ENCODE measurements around the gene STAC3.

The STAC3 gene

DNA sequence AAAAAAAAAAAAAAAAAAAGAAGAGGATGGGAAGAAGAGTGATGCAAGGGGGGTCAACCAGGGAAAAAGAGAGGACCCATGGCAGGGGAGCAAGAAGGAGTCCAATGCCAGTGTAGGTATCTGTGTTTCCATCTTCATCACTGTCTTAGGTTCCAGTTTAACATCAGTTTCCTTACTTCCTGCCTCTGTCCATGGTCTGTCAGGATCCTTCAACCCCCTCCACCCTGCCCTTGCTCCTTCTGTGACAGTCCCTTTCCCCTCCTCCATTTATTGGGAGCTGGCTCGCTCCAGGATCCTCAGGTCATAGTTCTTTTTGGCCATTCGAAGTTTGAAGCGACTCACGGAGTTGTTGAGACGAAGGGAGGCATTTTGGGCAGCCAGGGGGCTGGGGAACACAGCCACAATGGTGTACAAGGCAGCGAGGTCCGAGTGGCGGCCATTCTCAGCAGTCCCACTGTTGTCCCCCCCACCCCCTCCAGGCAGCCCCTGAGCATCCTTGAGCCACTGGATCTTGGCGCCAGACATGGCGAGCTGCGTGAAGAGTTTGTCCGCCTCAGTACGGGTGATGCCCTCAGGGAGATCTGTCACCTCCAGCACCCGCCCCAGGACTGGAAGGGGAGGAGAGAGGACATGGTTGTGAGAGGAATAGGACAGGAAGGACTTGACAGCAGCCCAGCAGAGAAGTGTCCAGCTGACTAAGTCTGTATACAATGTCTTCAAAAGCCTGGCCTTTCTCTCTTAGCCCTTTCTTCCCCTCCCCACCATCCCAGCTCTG is 3.7 kb upstream of the STAC3 start:
- DNase-seq, result no peak

DNA sequence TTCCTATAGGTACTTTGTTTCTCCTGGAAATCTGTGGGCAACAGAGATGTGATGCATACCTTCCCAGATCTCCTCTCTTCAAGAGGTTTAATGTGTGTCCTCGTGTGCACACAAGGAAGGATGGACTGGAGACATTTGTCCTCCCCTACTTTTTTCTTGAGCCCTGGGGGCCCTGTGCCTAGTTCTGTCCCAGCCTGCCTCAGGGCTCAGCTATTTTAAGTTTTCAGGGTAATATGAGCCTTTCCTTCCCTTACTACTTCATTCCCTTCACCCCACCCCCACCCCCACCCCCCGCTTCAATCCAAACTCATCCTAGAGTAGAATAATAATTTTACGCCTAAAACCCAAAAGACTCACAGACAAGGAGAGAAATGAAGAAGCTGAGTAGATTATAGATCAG is 446 bp downstream of the STAC3 start:
- DNase-seq, result no peak

DNA sequence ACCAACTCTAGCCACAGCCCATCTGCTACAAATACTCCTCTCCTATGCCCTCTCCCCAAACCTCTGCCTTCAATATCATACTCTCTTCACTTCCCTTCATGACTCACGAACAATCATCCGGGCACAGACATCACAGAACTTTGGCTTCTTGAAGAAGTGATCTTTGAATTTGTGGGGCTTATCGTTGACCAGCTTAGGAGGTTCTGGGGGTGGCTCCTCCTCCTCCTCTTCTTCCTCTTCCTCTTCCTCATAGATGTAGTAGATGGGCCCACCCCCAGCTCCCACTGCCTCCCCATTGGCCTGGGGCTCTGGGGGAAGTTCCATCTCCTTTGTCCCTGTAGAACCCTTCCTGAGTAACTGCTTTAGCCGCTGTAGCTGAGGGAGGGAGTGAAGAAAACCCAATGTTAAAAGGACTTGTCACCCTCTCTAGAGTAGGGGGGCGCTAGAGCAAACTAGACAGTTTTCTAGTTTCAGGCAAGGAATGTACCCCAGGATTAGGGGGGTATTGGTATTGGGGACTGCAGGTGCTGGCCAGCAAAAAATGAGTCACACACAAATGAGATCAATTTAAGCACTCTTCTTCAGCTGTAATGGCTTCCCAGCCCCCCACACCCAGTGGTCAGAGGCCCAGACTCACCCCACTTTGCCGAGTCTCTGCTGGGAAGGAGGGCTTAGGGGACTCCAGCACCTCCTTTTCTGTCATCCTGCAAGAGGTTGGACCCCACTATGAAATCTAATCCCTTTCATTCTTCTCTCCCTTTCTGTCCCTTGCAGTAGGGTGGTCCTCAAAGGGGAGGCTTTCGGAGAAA is 1.8 kb downstream of the STAC3 start:
- DNase-seq, result no peak

DNA sequence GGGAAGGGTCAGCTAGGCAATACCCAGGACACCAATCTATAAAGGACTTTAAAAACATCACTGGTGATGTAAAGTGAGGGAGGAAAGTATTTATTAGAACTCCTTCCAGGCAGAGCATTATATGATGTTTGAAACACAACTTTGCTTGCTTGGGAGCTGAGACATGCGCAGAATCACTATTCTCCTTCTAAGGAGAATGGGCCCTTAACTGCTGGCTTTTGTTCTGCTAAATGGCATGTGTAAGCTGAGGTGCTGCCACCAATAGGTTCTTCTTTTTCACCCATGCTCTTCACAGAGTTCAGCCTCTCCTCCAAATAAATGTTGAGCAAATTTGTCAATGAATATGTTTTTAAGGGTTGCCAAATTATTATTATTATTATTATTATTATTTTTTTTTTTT is 3.9 kb downstream of the STAC3 start:
- DNase-seq, result no peak

DNA sequence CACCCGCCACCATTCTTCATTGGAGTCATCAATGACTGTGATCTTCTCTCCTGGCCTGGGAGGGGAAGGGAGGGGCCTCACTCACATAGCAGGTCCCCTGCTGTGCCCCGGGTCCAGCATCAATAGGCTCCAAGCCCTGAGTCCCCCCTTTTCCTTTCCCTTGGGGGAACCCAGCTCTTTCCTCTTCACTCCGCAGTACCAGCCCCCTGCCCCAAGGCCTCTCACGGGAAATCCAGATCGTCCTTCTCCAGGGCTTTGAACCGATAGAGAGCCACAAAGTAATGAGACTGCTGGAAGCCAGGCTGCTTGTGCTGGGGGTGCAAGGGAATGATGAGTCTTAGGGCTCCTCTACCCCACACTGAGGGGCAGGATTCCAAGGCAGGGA is 6.7 kb downstream of the STAC3 start:
- DNase-seq, result no peak

DNA sequence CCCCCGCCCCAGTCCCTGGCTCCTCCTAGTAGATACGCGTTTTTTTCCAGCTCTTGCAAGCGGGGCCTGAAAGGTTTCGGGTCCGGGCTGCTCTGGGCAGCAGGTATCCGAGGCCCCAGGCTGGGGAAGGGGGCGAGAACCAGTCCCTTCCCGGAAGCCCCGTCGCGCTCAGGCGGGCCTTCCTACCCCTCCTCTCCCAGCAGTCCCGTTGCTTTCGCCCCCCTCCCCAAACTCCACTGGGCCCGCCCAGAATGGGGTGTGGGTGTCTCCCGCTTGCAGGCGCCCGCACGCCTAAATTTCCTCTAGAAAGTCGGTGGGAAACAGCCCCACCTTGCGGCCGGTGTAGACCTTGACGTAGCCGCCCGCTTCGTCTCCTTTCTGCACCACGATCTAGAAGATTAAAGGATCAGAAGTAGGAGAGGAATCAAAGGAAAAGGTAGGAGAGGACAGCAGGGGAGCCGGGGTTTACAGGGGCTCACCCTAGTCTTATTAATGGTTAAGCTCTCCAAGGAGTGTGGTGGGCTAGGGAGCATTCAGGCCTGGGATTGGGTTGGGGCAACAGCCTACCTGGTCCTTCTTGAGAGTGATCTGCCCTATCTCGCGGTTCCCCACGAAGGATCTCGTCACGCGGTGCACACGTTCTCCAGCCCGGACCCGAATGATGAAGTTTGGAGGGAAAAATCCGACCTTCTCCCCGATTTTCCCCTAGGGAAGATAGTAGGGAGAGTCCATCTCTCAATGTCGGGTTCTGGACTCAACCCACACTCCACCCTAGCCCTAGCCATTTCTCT is 7.3 kb downstream of the STAC3 start:
- DNase-seq, result peak; percentile 84

DNA sequence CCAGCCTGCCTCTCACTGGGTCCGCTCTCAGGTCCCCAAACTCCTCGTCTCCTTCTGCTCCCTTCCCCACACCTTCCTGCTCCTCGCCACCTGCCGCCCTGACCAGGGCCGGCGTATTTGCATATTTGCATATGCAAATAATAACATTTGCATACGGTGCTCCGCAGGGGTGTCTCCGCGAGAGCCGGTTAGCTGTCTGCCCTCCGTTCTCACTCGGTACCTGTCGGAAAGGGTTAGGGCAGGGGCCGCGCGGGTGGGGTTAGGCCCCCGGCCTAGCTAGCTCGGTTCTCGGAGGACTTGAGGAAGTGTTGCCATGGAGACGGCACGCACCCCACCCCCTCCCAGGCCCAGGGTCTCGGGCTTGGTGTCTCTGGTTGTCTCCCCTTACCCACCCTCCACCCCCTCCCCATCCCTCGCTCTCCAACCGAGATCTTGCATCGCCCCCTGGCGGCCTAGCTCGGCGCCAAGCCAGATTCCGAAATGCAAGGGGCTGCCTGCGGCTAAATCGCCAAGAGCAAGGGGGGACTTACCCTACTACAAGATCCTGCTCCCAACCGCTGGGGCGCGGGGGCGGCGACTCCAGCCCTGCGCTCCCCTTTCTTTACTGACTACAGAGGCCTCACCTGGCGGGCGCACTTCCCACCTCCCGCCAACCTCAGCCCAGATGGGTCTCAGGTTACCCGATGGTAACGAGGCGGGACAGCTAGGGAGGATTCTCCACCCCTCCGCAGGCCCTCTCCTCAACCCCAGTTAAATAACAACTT is 8.1 kb downstream of the STAC3 start:
- DNase-seq, result peak; percentile 76

DNA sequence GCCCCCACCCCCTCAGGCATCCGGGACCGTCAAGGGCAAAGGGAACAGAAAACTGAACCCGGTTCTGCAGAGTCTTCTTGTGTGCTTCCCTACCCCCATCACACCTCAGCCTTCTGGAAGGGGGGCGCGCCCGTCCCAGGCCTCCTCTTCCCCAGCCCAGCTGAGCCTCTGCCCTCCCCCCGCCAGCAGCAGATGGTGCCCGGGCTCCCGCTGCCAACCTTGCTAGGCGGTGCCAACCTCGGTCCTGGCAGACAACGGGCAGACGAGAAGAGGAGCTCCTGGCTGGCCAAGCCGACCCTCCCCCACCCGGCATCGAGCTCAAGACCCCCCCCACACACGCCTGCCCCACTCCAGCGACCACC is 8.7 kb downstream of the STAC3 start:
- DNase-seq, result no peak

DNA sequence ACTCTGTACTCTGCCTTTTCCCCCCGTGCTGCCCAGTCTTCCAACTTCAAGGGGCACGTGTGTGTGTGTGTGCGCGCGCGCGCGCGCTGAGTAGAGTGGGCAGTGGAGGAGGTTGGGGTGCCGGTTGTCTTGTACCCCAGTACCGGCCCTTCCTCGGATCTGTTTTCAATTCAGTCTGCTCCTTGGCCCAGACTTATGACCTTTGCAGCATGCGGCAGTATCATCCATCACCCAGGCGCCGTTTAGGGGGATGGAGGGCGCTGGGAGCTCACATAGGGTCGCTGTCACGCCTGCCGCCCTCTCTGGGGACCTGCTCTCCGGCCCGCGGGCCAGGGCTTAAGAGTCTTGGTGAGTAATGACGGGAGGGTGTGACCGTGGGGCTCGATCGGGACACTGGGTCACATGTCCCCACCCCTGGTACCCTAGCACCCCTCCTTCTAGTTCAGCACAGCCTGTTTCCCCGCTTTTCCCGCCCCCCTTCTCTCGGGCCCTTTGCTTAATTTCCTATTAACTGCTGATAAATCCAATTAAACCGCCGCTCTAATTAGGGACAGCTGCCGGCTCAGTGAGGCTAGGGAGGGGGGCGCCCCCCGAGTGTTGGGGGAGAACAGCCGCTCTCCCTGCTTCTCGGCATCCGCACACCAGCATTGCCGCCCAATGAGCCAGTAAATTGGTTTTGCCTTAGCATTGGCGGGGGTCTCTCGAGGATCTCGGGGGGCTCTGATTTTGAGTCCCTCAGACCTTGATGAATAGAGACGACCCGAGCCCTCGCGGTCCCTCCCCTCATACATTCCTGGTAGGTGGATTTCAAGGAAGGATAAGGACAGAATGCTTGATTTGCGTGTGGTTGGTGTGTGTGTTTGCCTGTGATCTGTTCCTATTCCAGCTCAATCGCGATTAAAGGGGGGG is 9.3 kb downstream of the STAC3 start:
- no peak for DNase-seq

DNA sequence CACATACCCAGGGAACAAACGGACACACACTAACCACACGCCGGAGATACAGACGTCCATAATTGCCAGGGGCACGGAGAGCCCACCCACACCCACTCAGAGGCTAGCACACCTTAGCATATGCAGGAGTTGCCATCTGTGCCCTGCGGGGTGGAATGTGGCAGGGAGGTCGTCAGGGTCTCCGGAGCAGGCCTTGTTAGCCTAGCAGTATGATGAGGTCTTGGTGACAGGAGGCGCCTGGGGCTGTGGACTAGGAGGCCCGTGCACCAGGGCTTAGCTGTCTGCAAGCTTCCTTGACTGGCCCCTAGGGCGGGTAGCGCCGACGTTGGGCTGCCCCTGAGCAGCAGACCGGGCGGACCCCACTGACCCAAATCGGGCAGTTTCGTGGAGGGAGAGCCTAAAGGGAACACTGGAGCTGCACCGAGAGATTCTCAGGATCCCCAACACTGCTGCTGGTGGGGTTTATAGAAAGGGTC is 10.0 kb downstream of the STAC3 start:
- DNase-seq, result peak; percentile 39

DNA sequence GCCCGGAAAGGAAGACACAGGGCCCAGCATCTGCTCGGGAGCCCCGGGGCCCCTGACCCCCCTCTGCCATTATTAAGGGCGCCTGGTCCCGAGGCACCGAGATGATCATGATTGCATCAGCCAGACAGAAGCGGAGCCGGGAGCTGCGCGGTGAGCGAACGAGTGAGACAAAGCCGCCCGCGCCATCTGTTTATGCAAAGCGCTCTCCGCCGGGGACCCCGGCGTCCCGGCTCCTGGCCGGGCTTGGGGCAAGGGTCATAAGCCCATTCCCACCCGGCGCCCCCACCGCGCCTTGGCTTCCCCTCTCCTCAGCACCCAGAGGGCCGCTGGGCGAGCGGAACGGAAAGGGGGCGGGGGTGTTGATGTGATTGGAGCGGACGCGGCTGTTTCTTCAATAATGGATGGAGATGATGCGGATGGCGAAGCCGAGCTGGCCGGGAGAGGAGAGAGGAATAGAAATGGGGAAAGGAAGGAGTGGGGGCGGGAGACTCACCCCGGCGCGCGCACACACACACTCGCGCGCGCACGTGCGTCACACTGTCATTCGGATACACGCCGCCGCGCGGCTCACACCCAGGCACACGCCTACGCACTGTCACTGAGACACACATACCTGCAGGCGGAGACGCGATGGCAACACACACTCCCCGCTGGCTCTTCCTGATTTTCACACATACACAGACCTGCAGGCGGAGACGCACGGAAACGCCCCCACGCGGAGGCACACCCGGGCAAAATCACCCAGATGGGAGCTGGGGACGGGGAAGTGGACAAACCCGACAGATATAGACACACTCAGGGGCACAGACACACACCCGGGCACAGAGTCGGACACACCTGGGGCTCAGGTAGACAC is 10.7 kb downstream of the STAC3 start:
- peak; percentile 84 for DNase-seq

DNA sequence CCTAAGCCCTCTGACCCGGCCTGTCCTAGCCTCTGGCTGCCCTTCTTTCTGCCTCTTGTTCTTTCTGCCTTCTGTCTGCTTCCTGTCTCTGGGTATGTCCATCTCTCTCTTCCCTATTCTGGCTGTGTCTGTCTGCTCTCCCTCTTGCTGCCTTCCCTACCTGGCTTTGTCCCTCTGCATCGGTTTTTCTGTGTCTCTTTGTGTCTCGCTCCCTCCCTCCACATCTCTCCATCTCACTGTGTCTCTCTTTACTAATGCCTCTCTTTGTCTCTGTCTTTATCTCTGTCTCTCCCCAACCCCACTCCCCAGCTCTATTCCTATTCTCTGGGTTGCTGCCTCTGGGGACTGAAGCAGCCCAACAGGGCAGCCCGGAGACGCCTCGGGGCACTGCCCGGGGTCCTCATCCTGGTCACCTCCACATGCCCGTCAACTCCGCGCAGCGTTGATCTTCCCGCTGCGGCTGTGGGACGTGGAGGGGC is 11.4 kb downstream of the STAC3 start:
- DNase-seq, result no peak

DNA sequence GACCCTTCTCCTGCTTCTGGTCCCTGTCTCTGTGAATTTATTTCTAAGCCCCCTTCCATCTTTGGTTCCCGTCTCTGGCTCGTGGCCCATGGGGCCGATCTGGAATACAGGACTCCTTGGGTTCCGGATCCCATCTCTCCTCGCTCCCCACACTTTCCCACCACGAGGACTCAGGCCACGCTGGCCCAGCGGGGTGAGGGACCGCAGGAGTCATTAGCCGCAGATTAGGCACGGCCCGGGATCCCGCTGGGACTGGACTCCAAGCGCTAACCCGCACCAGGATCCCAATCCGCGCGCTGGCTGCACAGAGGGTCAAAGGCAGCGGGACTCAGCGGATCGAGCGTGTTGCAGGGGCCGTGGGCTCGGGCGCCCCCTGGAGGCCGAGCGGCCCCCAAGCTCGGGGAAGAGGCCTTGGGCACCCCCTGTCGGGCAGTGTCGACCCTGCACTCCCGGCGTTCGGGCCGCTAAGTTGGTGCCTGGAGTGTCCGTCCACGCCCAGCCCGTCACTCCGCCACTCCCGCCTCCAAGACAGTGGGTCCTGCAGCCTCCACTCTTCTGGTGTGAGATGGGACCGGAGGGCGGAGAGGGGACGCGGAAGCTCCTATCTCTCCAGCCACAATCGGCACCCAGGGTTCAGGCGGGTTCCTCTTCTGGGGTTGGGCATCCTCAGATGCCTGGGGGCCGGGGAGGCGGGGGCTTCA is 12.0 kb downstream of the STAC3 start:
- DNase-seq, result peak; percentile 87

DNA sequence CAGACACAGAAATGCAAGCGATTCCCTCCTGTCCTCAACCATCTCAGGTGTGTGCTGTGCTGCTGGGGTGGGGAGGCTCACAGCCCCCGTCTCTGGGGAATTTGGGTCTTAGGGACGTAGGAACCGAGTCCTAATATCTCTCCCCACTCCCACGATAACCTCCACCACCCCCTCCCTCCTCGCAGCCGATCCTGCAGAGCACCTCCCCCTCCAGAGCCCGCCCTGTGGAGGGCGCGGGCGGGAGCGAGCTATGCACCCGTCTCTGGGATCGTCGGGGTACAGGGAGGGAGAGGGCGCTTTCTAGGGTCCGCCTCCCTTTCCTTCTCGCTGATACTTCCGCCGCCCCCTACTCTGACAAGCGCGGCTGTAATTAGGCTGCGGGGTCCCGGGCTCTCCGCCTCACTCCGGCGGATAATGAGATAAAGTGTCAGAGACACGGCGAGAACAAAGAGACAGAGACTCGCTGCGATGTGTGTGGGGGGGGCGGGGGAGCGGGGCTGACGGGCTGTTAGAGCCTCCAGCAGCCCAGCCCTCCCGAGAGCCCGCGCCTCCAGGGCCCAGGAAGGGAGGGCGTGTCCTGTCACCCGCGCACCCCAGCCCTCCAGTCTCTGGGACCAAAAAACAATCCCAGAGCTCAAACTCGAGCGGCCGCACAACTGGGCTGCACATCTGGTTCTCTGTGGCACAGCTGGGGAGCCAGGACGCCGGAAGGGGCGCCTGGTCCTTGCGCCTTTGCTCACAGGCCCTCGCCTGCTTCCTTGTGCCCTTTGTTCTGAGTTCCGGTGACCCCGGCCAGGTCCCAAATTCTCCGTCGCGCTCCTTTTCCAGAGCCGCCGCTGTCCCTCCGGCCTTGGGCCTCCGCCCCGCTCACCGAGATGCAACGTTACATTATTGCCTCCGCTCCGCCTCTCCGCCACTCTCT is 12.8 kb downstream of the STAC3 start:
- DNase-seq, result no peak

DNA sequence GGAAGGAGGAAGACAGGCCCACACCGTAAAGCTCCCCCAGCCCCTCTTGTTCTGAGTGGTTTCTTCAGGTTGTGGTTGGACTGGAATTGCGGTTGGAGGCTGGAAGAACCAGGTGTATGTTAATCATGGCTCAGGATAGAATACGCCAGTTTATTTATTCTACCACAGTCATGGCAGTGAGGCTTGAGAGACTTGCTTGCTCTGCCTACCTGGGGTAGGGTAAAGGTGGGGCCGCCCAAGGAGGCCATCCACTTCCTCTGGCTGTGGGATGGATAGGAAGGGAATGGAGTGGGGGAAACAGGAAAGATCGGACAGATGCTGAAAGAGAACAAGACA is 13.4 kb downstream of the STAC3 start:
- no peak for DNase-seq

DNA sequence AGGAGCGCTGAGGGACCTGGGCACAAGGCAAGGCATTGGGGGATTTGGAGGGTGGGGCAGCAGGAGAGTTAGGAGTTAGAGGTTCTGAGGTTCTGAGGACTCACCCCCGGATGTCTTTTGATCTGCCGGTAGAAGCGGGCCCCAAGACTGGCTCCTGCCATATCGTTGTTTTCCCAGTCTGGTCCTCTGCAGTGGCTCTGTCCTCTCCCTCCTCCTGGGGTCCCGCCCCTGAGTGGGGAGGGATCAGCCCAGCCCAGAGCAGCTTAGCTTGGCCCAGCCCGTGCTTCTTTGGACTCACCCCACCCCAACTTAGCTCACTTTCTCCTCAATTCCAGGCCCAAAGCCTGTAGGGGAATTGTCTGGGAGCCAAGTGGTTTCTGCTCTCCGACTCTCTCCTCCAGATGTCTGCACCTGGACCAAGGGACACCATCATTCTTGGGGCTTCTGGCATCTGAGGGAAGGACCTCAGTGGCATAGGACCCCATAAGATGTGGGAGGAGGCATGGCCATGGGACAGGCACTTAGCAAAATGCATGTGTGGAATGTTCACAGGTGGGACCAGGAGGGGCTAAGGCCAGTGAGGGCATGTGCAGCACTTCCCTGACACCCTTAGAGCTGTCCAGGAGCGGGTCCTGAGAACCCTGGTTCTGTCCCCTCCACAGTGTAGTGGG is 13.9 kb downstream of the STAC3 start:
- DNase-seq, result no peak

DNA sequence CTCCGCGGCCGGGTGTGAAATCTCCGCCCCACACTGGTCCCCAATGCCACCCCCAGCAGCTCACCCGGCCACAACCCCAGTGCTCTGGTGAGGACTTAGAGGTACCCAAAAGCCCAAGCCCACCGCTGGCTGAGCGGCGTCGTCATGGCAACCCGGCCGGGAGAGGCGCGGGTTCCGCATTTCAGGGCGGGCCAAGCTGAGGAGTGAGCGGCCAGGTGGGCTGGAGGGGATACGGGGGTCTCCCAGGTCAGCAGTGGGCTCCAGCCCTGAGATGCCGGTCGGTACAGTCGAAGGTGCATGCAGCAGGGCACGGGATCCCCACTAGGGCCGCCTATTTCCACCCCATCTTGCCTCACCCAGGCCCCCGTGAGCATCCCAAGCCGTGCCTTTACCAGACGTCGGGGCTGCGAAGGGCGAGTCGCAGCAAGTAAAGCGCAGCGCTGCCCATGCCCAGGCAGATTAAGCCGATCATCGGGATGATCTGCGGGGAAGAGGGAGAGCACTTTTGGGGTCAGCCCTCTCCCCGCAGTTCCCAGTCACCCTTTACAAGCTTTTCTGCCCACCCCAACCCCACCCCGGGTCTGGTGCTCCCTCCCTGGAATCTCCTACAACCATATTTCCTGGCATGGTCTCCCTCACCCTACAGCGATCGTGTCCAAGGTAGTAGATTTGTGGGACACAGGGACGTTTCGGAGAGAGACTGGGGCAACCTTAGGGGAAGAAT is 14.6 kb downstream of the STAC3 start:
- no peak for DNase-seq

DNA sequence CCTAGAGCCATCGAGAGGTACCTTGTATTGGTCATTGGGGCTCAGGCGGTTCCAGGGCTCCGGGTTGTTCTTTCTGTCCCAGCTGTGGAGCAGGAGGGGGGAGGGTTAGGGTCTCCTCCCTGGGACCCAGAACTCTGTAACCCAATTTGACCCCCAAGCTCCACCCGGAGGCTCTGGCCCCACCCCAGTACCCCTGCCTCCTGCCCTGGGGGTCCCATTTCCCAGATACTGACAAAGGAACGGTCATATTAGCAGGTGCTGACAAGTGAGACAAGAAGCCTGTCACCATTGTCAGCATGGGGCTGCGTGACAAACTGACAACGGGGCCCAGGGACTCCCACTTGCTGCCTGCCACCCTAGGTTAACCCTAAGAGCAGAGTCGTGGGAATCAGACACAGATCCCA is 15.3 kb downstream of the STAC3 start:
- no peak for DNase-seq

Measured in activated naive CD4-positive, alpha-beta T cell treated with anti-CD3 and anti-CD28 coated beads, Interleukin-2, amount 50 U/mL, for 16 hours (primary cell).